ENCODE results near the gene RHBDD2. TPM values are rescaled to one million over a fixed set of nuclear protein-coding genes. Genes with fewer than 3 reads are reported as not detected.
"Not testable (repeated sequence)": the region's sequence is repeated elsewhere in the genome, so short reads cannot be mapped to it uniquely, and the experiment has no call there.

RHBDD2 gene
- total RNA-seq, 1 donor from 2014 or later: 15.4 TPM

DNA sequence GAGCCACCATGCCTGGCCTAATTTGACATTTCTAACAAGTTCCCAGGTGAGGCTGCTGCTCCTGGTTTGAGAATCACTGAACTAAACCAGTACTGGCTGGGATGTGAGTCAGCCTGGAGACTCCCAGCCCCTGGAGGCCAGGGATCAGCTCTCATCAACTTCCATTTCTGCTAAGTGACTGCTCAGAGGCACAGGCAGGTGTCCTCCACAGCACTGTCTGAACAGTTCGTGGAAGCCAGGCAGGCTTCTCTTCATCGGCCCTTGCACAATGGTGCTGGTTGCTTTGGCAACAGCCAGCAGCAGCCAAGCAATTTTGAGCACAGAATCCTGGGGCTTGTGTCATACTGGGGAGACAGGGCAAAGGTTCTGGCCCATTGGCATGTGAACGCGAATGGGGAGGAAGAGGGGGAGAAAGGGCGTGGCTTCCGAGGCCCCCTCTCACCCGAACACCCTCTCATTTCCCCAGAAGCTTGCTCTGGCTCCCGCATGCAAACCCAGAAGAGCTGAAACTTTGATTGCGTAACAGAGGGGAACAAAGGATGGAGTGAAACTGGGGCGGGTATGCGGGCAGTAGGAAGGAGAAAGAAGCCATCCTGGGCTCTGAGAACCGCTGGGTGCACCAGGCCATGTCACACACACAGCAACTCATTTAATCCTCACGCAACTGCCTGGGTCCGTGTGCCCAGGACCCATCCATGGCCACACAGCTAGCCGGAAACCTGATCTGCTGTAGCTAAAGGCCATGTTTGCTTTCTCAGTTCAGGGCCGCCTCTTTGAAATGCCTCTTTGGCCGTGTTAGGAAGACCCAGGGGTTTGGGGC is 27.2 kb downstream of the RHBDD2 start:
- Mint-ChIP-seq H3K27ac (peak overlapping the region; percentile 98), H3K4me1 (peaks cover 31% of the 10 kb centered on the region), H3K27me3 (ENCODE audit: insufficient read depth, low read depth) (peaks cover 3% of the 10 kb centered on the region), H3K4me3 (peak overlapping the region; percentile 72), H3K36me3 (no peaks in the 10 kb centered on the region), H3K9me3 (no peaks in the 10 kb centered on the region)
- Histone ChIP-seq H3K9me3 (ENCODE audit: low read depth) (no peaks in the 10 kb centered on the region), H4K20me1 (ENCODE audit: low read depth) (no peaks in the 10 kb centered on the region), H3K27ac (no peak overlapping the region), H3K4me2 (peak overlapping the region; percentile 55), H3F3A (ENCODE audit: low read depth) (peaks cover 23% of the 10 kb centered on the region), H2AFZ (replicated peaks) (peak overlapping the region; percentile 91), H3K36me3 (no peaks in the 10 kb centered on the region), H3K27me3 (no peaks in the 10 kb centered on the region), H3K79me2 (ENCODE audit: low read depth) (no peaks in the 10 kb centered on the region), H3K4me3 (no peak overlapping the region), H3K4me1 (peaks cover 14% of the 10 kb centered on the region), H3K9ac (no peak overlapping the region)
- TF ChIP-seq, protein P1, sequence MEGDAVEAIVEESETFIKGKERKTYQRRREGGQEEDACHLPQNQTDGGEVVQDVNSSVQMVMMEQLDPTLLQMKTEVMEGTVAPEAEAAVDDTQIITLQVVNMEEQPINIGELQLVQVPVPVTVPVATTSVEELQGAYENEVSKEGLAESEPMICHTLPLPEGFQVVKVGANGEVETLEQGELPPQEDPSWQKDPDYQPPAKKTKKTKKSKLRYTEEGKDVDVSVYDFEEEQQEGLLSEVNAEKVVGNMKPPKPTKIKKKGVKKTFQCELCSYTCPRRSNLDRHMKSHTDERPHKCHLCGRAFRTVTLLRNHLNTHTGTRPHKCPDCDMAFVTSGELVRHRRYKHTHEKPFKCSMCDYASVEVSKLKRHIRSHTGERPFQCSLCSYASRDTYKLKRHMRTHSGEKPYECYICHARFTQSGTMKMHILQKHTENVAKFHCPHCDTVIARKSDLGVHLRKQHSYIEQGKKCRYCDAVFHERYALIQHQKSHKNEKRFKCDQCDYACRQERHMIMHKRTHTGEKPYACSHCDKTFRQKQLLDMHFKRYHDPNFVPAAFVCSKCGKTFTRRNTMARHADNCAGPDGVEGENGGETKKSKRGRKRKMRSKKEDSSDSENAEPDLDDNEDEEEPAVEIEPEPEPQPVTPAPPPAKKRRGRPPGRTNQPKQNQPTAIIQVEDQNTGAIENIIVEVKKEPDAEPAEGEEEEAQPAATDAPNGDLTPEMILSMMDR (IDR thresholded peaks at IDR 0.05): no peak
- no peak for TF ChIP-seq EZH2phosphoT487 (IDR thresholded peaks at IDR 0.05)
- no peak for TF ChIP-seq EZH2 (IDR thresholded peaks at IDR 0.05)
- peak; percentile 79 for DNase-seq (ENCODE audit: low spot score)

DNA sequence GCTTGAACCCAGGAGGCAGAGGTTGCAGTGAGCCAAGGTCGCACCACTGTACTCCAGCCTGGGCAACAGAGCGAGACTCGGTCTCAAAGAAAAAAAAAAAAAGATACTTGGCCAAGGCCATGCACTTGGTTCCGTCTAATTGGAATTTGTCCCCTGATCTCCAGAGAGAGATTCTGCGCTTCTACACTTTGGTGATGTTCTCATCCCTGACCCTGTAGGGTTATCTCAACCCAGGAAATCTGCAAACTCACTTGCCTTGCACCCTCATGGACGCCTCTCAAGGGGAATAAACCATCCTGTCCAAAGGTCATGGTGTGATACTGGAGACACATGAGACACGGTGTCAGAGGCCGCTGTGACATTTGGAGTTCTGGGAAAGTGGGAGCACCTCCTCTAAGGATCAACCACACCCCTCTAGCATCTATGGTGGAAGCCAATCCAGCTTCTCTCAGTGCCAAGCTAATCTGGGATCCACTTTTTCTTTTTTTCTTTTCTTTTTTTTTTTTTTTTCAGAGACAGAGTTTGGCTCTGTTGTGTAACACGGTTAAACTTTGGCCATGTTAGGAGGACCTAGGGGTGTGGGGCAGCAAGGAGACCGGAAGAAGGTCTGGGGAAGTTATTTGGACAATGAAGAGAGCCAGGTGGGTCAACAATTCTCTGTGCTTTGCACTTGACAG is 28.3 kb downstream of the RHBDD2 start:
- peaks cover 10% of the 10 kb centered on the region for H3K4me1 ChIP-seq
- H3K27me3 Mint-ChIP-seq (ENCODE audit: insufficient read depth, low read depth): no peaks in the 10 kb centered on the region
- no peak overlapping the region for H3K4me2 ChIP-seq
- no peak overlapping the region for H3K4me3 ChIP-seq
- H3K9me3 Mint-ChIP-seq: no peaks in the 10 kb centered on the region
- H3K27me3 ChIP-seq: no peaks in the 10 kb centered on the region
- peaks cover 14% of the 10 kb centered on the region for H3F3A ChIP-seq (ENCODE audit: low read depth)
- no peak for TF ChIP-seq EZH2 (IDR thresholded peaks at IDR 0.05)
- TF ChIP-seq EZH2phosphoT487 (IDR thresholded peaks at IDR 0.05): no peak
- no peaks in the 10 kb centered on the region for H4K20me1 ChIP-seq (ENCODE audit: low read depth)
- H3K36me3 ChIP-seq: no peaks in the 10 kb centered on the region
- peak overlapping the region; percentile 53 for H3K4me3 Mint-ChIP-seq
- no peaks in the 10 kb centered on the region for H3K36me3 Mint-ChIP-seq
- no peak overlapping the region for H2AFZ ChIP-seq (replicated peaks)
- H3K4me1 Mint-ChIP-seq: peaks cover 30% of the 10 kb centered on the region
- H3K79me2 ChIP-seq (ENCODE audit: low read depth): no peaks in the 10 kb centered on the region
- H3K9me3 ChIP-seq (ENCODE audit: low read depth): no peaks in the 10 kb centered on the region
- H3K9ac ChIP-seq: no peak overlapping the region
- peak overlapping the region; percentile 93 for H3K27ac Mint-ChIP-seq
- DNase-seq (ENCODE audit: low spot score): no peak
- H3K27ac ChIP-seq: no peak overlapping the region

DNA sequence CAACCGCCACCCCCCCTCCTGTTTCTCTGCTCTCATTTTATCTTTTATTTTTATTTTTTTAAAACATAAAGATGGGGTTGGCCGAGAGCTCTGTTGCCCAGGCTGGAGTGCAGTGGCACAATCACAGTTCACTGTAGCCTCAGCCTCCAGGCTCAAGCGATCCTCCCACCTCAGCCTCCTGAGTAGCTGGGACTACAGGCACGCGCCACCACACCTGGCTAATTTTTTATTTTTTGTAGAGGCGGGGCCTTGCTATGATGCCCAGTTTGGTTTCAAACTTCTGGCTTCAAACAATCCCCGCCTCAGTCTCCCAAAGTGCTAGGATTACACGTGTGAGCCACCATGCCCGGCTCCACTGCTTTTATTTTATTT is 28.8 kb downstream of the RHBDD2 start:
- H3K4me2 ChIP-seq; H3K27me3 Mint-ChIP-seq (ENCODE audit: insufficient read depth, low read depth); H3K9me3 ChIP-seq (ENCODE audit: low read depth); H3K27me3 ChIP-seq; H3K4me3 ChIP-seq; H3K4me3 Mint-ChIP-seq; H3K79me2 ChIP-seq (ENCODE audit: low read depth); H3K27ac Mint-ChIP-seq; H3K9ac ChIP-seq; DNase-seq (ENCODE audit: low spot score); H3K9me3 Mint-ChIP-seq; H3K36me3 ChIP-seq; H4K20me1 ChIP-seq (ENCODE audit: low read depth); H3K36me3 Mint-ChIP-seq; H3K27ac ChIP-seq; H2AFZ ChIP-seq (replicated peaks): not testable (repeated sequence)
- Histone ChIP-seq H3K4me1 (peaks cover 10% of the 10 kb centered on the region), H3F3A (ENCODE audit: low read depth) (peaks cover 14% of the 10 kb centered on the region)
- peaks cover 30% of the 10 kb centered on the region for H3K4me1 Mint-ChIP-seq

DNA sequence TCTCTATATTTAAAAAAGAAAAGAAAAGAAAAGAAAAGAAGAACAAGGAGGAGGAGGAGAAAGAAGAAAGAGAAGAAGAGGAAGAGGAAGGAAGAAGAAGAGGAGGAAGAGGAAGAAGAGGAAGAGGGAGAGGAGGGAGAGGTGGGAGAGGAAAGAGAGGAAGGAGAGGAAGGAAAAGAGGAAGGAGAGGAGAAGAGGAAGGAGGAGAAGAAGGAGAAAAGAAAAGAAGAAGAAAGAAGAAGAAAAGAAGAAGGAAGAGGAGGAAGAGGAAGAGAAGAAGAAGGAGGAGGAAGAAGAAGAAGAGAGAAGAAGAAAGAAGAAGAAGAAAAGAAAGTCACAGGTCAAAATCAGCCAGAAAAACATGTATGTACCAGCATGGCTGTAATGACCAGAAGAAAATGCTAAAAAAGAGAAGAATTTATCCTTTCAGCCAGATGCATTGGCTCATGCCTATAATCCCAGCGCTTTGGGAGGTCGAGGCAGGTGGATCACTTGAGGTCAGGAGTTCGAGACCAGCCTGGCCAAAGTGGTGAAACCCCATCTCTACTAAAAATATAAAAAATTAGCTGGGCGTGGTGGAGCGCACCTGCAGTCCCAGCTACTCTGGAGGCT is 30.8 kb downstream of the RHBDD2 start:
- Mint-ChIP-seq H3K9me3 (no peaks in the 10 kb centered on the region), H3K27ac (no peak overlapping the region)

DNA sequence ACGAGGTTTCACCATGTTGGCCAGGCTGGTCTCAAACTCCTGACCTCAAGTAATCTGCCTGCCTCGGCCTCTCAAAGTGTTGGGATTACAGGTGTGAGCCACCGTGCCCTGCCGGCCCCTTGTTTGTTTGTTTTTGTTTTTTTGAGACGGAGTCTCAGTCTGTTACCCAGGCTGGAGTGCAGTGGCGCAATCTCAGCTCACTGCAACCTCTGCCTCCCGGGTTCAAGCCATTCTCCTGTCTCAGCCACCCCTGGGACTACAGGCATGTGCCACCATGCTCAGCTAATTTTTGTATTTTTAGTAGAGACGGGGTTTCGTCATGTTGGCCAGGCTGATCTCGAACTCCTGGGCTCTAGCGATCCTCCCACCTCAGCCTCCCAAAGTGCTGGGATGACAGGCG is 32.4 kb downstream of the RHBDD2 start:
- not testable (repeated sequence) for H3K36me3 ChIP-seq; H3K4me3 ChIP-seq; H3K27ac ChIP-seq; H2AFZ ChIP-seq (replicated peaks); H3K36me3 Mint-ChIP-seq; H3K9ac ChIP-seq; DNase-seq (ENCODE audit: low spot score); H3K9me3 Mint-ChIP-seq; H3K27ac Mint-ChIP-seq; H3K27me3 ChIP-seq; H4K20me1 ChIP-seq (ENCODE audit: low read depth); H3K9me3 ChIP-seq (ENCODE audit: low read depth); H3K4me1 ChIP-seq; H3K4me3 Mint-ChIP-seq; H3K27me3 Mint-ChIP-seq (ENCODE audit: insufficient read depth, low read depth); H3K4me2 ChIP-seq
- peaks cover 16% of the 10 kb centered on the region for H3K4me1 Mint-ChIP-seq
- Histone ChIP-seq H3F3A (ENCODE audit: low read depth) (peaks cover 14% of the 10 kb centered on the region), H3K79me2 (ENCODE audit: low read depth) (peaks cover 10% of the 10 kb centered on the region)

More for the DNA sequence above, 30.8 kb downstream of the RHBDD2 start:
- Histone ChIP-seq H3K27me3 (no peaks in the 10 kb centered on the region), H4K20me1 (ENCODE audit: low read depth) (no peaks in the 10 kb centered on the region), H3K4me2 (no peak overlapping the region), H3K9ac (no peak overlapping the region), H3K27ac (no peak overlapping the region), H2AFZ (replicated peaks) (no peak overlapping the region), H3K9me3 (ENCODE audit: low read depth) (no peaks in the 10 kb centered on the region), H3K79me2 (ENCODE audit: low read depth) (no peaks in the 10 kb centered on the region), H3K4me3 (no peak overlapping the region), H3F3A (ENCODE audit: low read depth) (peaks cover 21% of the 10 kb centered on the region), H3K4me1 (peaks cover 16% of the 10 kb centered on the region), H3K36me3 (no peaks in the 10 kb centered on the region)
- Mint-ChIP-seq H3K4me1 (peaks cover 27% of the 10 kb centered on the region), H3K27me3 (ENCODE audit: insufficient read depth, low read depth) (no peaks in the 10 kb centered on the region), H3K36me3 (no peaks in the 10 kb centered on the region), H3K4me3 (no peak overlapping the region)
- TF ChIP-seq EZH2 (IDR thresholded peaks at IDR 0.05): no peak
- TF ChIP-seq, protein P1 (IDR thresholded peaks at IDR 0.05): no peak
- no peak for TF ChIP-seq EZH2phosphoT487 (IDR thresholded peaks at IDR 0.05)
- DNase-seq (ENCODE audit: low spot score): no peak

All from neural progenitor cell (in vitro differentiated cells).